Measurements from ENCODE around the gene L1CAM.

Gene L1CAM

DNA sequence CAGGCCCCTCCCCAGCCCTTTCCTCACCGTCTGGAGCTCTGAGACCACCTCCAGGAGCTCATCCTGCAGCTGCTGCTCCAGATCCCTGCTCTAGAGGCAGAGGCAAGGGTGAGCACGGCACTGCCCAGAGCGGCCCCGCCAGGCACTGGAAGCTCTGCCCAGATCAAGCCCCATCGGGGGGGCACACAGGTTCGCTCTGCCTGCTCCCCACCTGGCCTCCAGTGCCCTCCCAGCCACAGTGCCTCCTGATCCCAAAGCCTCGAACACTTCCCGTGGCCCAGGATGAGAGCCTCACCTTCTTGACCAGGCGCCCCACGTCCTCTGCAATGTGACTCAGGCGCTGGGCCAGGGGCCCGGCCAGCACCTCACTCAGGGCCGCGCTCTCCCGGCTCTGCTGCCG, 35.1 kb upstream of the L1CAM start:
- Histone ChIP-seq H3K4me1 (ENCODE audit: control insufficient read depth, insufficient read depth, low read length) (no peaks in the 10 kb centered on the region), H3K36me3 (ENCODE audit: control insufficient read depth, insufficient read depth, low read length) (peaks cover 5% of the 10 kb centered on the region), H3K27me3 (ENCODE audit: control insufficient read depth, insufficient read depth, low read length) (no peaks in the 10 kb centered on the region), H3K9ac (ENCODE audit: low read depth, low read length) (no peak overlapping the region), H3K9me3 (ENCODE audit: control insufficient read depth, insufficient read depth, low read length) (no peaks in the 10 kb centered on the region), H3K4me3 (ENCODE audit: low read depth, low read length) (no peak overlapping the region)

DNA sequence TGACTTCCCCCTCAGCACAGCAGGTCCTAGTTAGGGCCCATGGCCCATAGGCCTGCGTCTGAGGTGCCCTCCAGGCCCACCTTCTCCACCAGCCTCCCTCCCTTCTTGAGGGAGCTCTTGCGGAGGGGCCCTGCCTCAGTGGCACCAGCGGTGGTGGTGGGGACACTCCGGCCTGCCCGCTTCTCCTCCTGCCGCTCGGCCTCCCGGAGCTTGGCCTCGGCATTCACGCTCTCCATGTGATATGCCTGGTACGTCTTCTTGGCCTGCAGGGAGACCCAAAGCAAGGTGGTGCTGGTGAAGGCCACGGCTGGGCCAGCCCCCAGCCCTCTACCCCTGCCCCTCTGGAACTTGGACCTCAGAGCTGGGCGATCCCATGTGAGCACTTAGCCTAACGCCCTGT, 34.6 kb upstream of the L1CAM start:
- no peak overlapping the region for H3K4me3 ChIP-seq (ENCODE audit: low read depth, low read length)
- H3K4me1 ChIP-seq (ENCODE audit: control insufficient read depth, insufficient read depth, low read length): no peaks in the 10 kb centered on the region
- no peaks in the 10 kb centered on the region for H3K27me3 ChIP-seq (ENCODE audit: control insufficient read depth, insufficient read depth, low read length)
- H3K36me3 ChIP-seq (ENCODE audit: control insufficient read depth, insufficient read depth, low read length): peaks cover 5% of the 10 kb centered on the region
- no peaks in the 10 kb centered on the region for H3K9me3 ChIP-seq (ENCODE audit: control insufficient read depth, insufficient read depth, low read length)
- no peak overlapping the region for H3K9ac ChIP-seq (ENCODE audit: low read depth, low read length)

DNA sequence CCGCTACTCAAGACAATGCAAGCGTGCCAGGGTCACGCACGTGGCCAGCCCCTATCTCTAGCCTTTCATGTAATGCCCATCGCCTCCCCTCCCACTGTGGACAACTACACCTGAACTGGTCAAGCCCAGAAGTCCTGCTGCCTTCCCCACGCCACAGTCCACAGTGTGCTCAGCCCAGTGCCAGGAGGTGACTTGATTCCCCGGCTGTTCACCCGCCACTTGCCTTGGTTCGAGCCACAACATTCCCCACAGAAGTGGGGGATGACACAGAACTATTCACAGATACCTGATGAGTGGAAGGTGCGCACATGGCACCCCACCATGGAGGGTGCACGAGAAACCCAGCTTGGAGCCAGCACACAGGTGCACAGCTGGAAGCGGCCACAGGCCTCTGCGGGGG, 33.3 kb upstream of the L1CAM start:
- no peaks in the 10 kb centered on the region for H3K27me3 ChIP-seq (ENCODE audit: control insufficient read depth, insufficient read depth, low read length)

DNA sequence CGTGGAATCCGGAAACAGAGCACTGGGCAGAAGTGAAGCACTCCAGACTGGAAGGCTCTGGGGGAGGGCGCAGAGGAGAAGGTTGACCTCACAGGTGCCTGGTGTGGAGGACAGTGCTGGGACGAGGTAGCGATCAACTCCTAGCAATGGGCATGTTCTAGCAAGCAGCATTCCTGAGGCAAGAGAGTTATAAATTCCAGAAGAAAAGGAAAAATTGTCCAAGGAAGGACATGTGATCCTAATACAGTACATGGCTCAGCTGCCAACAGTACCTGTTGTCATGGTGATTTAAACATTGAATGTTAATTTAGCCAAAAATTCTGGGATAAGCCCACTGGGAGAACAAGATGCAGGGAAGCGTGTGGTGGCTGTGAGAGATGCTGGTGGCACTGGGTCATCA, 31.9 kb upstream of the L1CAM start:
- H3K4me3 ChIP-seq (ENCODE audit: low read depth, low read length): no peak overlapping the region
- H3K27me3 ChIP-seq (ENCODE audit: control insufficient read depth, insufficient read depth, low read length): no peaks in the 10 kb centered on the region
- no peaks in the 10 kb centered on the region for H3K9me3 ChIP-seq (ENCODE audit: control insufficient read depth, insufficient read depth, low read length)
- no peaks in the 10 kb centered on the region for H3K4me1 ChIP-seq (ENCODE audit: control insufficient read depth, insufficient read depth, low read length)
- peaks cover 8% of the 10 kb centered on the region for H3K36me3 ChIP-seq (ENCODE audit: control insufficient read depth, insufficient read depth, low read length)
- H3K9ac ChIP-seq (ENCODE audit: low read depth, low read length): no peak overlapping the region

More for the DNA sequence above, 33.3 kb upstream of the L1CAM start:
- Histone ChIP-seq H3K36me3 (ENCODE audit: control insufficient read depth, insufficient read depth, low read length) (peaks cover 5% of the 10 kb centered on the region), H3K9me3 (ENCODE audit: control insufficient read depth, insufficient read depth, low read length) (no peaks in the 10 kb centered on the region), H3K4me3 (ENCODE audit: low read depth, low read length) (no peak overlapping the region), H3K9ac (ENCODE audit: low read depth, low read length) (no peak overlapping the region), H3K4me1 (ENCODE audit: control insufficient read depth, insufficient read depth, low read length) (no peaks in the 10 kb centered on the region)

DNA sequence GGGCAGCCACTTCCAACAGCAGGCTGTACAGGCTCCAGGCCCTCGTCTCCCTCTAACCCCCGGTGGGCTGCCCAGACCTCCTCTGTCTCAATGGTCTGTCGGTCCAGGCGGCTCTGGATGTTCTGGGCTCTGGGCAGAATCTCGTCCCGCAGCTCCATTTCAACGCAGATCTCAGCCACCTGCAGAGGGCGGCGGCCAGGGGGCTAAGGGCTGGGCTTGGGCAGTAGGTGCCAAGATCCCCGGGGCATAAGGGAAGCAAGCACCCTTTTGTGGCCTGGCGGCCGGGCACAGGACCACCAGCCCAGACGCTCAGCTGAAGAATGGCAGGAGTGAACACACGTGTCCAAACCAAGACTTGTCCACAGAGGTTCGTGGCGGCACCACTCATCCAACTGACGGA, 27.7 kb upstream of the L1CAM start:
- Histone ChIP-seq H3K9me3 (ENCODE audit: control insufficient read depth, insufficient read depth, low read length) (no peaks in the 10 kb centered on the region), H3K27me3 (ENCODE audit: control insufficient read depth, insufficient read depth, low read length) (no peaks in the 10 kb centered on the region), H3K36me3 (ENCODE audit: control insufficient read depth, insufficient read depth, low read length) (peaks cover 6% of the 10 kb centered on the region), H3K9ac (ENCODE audit: low read depth, low read length) (no peak overlapping the region), H3K4me1 (ENCODE audit: control insufficient read depth, insufficient read depth, low read length) (no peaks in the 10 kb centered on the region), H3K4me3 (ENCODE audit: low read depth, low read length) (no peak overlapping the region)

DNA sequence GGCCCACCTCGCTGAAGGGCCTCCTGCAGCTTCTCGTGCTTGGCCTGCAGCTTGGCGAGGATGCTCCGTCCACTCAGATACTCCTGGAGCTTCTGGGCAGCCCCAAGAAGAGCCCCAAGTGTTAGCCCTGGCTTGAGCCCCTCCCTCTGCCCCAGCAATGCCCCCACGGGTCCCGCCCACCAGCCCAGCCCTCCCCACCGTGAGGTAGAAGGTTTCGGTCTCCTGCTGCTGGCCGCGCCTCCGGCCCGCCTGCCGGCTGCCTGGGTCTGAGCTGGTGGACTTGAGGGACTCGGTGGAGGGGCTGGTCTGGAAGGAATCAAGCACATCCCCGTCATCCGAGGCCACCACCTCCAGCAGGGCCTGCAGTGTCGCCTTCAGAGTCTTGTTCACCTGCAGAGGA, 27.2 kb upstream of the L1CAM start:
- H3K4me1 ChIP-seq (ENCODE audit: control insufficient read depth, insufficient read depth, low read length): no peaks in the 10 kb centered on the region
- H3K9me3 ChIP-seq (ENCODE audit: control insufficient read depth, insufficient read depth, low read length): no peaks in the 10 kb centered on the region
- H3K27me3 ChIP-seq (ENCODE audit: control insufficient read depth, insufficient read depth, low read length): no peaks in the 10 kb centered on the region
- H3K9ac ChIP-seq (ENCODE audit: low read depth, low read length): no peak overlapping the region
- H3K36me3 ChIP-seq (ENCODE audit: control insufficient read depth, insufficient read depth, low read length): peaks cover 3% of the 10 kb centered on the region
- H3K4me3 ChIP-seq (ENCODE audit: low read depth, low read length): no peak overlapping the region

DNA sequence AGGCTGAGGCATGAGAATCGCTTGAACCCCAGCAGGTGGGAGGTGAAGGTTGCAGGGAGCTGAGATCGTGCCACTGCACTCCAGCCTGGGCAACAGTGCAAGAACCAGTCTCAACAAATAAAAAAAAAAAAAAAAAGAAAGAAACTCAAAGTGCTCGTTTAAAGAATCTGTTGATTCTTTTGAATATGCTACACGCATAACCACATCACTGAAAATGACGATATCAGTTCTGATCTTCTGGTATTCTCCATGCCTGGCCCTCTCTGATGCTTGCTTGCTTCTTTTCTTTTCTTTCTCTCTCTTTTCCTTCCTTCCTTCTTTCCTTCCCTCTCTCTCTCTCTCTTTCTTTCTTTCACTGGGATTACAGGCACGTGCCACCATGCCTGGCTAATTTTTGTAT, 25.8 kb upstream of the L1CAM start:
- H3K4me1 ChIP-seq (ENCODE audit: control insufficient read depth, insufficient read depth, low read length): no peaks in the 10 kb centered on the region
- H3K9ac ChIP-seq (ENCODE audit: low read depth, low read length): no peak overlapping the region
- no peak overlapping the region for H3K4me3 ChIP-seq (ENCODE audit: low read depth, low read length)
- peaks cover 3% of the 10 kb centered on the region for H3K36me3 ChIP-seq (ENCODE audit: control insufficient read depth, insufficient read depth, low read length)
- H3K27me3 ChIP-seq (ENCODE audit: control insufficient read depth, insufficient read depth, low read length): no peaks in the 10 kb centered on the region
- peaks cover 4% of the 10 kb centered on the region for H3K9me3 ChIP-seq (ENCODE audit: control insufficient read depth, insufficient read depth, low read length)

DNA sequence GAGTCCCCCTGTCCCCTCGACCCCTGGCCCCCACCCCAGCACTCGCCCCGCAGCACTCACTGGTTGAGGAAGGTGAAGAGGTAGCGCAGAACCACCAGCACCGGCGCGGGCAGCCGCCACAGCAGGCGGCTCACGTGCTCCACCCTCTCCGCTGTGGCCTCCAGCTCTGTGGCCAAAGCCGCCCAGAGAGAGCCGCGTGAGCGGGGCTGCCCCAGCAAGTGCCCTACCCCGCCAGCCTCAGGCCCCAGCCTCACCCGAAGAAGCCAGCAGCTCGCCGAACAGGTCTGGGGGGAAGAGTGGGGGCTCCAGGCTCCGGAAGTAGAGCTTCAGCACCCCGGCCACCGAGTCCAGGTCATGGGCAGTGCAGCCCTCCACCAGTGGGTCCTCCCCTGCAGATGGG, 24.5 kb upstream of the L1CAM start:
- peaks cover 4% of the 10 kb centered on the region for H3K9me3 ChIP-seq (ENCODE audit: control insufficient read depth, insufficient read depth, low read length)
- no peak overlapping the region for H3K9ac ChIP-seq (ENCODE audit: low read depth, low read length)
- H3K27me3 ChIP-seq (ENCODE audit: control insufficient read depth, insufficient read depth, low read length): no peaks in the 10 kb centered on the region
- no peak overlapping the region for H3K4me3 ChIP-seq (ENCODE audit: low read depth, low read length)
- peaks cover 3% of the 10 kb centered on the region for H3K36me3 ChIP-seq (ENCODE audit: control insufficient read depth, insufficient read depth, low read length)
- H3K4me1 ChIP-seq (ENCODE audit: control insufficient read depth, insufficient read depth, low read length): no peaks in the 10 kb centered on the region

DNA sequence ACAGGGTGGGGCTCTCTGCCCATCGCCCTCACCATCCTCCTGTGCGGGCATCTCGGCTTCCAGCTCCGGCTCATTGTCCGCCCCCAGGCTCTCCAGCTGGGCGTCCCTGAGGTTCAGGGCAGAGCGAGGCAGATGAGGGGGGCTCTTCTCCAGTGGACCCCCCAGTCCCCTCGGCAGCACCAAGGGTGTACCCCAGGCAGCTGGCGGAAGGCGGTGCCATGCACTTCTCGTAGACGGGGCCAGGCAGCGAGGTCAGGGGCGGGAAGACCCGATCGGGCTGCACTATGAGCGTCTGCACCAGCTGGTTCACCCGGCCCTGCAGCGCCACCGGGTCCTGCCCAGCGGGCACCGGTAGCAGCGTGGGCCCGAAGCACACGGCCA, 24.0 kb upstream of the L1CAM start:
- Histone ChIP-seq H3K4me3 (ENCODE audit: low read depth, low read length) (no peak overlapping the region), H3K9me3 (ENCODE audit: control insufficient read depth, insufficient read depth, low read length) (peaks cover 4% of the 10 kb centered on the region), H3K4me1 (ENCODE audit: control insufficient read depth, insufficient read depth, low read length) (no peaks in the 10 kb centered on the region), H3K27me3 (ENCODE audit: control insufficient read depth, insufficient read depth, low read length) (no peaks in the 10 kb centered on the region), H3K36me3 (ENCODE audit: control insufficient read depth, insufficient read depth, low read length) (peaks cover 3% of the 10 kb centered on the region), H3K9ac (ENCODE audit: low read depth, low read length) (no peak overlapping the region)

DNA sequence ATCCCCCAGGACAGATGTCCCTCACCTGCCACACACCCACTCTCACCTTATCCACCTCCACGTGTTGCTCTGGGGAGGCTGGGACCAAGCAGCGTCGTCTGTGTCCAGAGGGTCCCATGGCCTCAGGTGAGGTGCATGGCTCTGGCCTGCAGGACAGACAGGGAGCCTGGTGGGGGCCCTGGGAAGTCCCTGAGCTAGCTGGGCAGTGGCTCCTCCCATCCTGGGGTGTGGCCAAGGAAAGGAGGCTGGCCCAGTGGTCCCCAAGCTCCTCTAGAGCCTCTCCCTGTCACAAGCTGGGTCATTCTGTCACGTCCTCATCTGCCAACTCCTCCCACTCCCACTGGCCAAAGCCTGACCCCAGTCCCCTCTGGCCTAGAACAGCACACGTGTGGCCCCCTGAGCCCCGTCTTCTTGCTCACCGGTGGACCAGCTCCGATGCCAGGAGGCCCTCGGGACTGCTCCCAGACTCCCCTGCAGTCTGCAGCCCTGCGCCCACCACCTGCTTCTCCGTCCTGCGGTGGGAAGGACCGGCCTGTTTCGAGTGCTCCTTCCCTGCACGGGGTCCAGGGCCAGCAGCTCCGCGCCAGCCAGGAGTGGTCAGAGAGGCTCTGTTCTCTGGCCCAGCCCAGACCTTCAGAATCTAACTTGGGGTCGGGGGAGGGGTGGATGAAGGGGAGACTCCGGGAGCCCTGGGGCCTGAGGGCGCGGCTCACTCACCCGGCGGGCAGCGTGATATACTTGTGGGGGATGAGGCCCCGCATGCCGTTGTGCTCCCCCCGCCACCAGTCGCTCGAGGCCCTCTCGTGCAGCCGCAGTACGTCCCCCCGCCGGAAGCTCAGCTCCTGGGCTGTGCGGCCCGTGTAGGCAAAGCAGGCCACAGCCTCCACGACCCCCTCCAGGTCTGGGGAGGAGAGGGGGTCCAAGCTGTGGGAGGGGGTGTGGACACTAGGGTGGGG, 23.3 kb upstream of the L1CAM start:
- Histone ChIP-seq H3K36me3 (ENCODE audit: control insufficient read depth, insufficient read depth, low read length) (peaks cover 3% of the 10 kb centered on the region), H3K4me1 (ENCODE audit: control insufficient read depth, insufficient read depth, low read length) (no peaks in the 10 kb centered on the region), H3K9me3 (ENCODE audit: control insufficient read depth, insufficient read depth, low read length) (peaks cover 4% of the 10 kb centered on the region), H3K27me3 (ENCODE audit: control insufficient read depth, insufficient read depth, low read length) (no peaks in the 10 kb centered on the region), H3K4me3 (ENCODE audit: low read depth, low read length) (no peak overlapping the region), H3K9ac (ENCODE audit: low read depth, low read length) (no peak overlapping the region)

DNA sequence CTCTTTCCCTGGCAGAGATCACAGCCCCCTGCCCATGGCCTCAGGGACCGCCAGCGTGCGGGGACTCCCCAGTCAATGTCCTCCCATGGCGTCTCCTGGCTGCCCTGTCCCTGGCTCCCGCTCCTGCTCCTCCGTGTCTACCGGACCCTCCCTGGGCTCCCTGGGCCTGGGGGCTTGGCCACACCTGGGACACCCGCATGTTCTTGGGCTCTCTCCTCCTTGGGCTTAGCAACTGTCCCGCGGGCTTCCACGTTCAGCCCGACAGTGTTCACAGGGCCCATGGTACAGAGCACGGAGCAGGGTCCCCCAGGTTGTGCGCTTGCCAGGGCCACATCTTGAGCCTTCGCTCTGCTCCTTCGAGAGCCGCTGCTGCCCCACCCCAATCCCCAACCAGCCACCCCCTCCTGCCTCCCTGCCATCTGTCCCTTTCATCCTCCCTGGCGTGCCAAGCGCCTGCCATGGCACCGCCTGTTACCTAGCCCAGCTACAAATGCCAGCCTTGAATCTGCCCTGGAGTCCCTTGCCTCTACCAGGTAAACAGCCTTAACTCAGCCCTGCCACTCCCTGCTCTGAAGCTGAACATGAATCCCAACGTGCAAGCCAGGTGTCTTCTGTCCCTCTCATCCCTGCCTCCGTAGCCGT, 22.4 kb upstream of the L1CAM start:
- no peaks in the 10 kb centered on the region for H3K27me3 ChIP-seq (ENCODE audit: control insufficient read depth, insufficient read depth, low read length)
- no peak overlapping the region for H3K9ac ChIP-seq (ENCODE audit: low read depth, low read length)
- H3K4me3 ChIP-seq (ENCODE audit: low read depth, low read length): no peak overlapping the region
- H3K4me1 ChIP-seq (ENCODE audit: control insufficient read depth, insufficient read depth, low read length): no peaks in the 10 kb centered on the region
- peaks cover 4% of the 10 kb centered on the region for H3K9me3 ChIP-seq (ENCODE audit: control insufficient read depth, insufficient read depth, low read length)
- H3K36me3 ChIP-seq (ENCODE audit: control insufficient read depth, insufficient read depth, low read length): no peaks in the 10 kb centered on the region

DNA sequence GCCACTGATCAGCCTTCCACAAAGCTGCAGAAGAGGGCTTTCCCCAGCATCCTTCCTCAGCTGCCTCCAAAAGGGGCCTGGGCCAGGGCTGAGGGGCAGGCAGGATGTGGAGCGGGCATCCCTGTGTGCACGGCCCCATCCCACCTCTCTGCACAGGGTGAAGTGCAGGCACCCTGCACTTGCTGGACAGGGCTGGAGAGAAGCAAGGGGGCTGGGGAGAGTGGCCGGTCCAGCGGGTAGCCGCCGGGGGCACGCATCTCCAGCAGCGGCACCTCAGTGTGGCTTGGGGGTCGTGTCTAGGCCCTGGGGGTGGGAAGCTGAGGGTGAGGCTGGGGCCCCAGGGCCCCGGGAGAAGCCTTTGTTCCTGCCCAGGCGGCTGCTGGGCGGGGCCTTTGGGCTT, 21.5 kb upstream of the L1CAM start:
- Histone ChIP-seq H3K4me1 (ENCODE audit: control insufficient read depth, insufficient read depth, low read length) (no peaks in the 10 kb centered on the region), H3K9ac (ENCODE audit: low read depth, low read length) (no peak overlapping the region), H3K9me3 (ENCODE audit: control insufficient read depth, insufficient read depth, low read length) (peaks cover 4% of the 10 kb centered on the region), H3K27me3 (ENCODE audit: control insufficient read depth, insufficient read depth, low read length) (no peaks in the 10 kb centered on the region), H3K4me3 (ENCODE audit: low read depth, low read length) (no peak overlapping the region), H3K36me3 (ENCODE audit: control insufficient read depth, insufficient read depth, low read length) (no peaks in the 10 kb centered on the region)
